Measurements from ENCODE around the gene CYSLTR2. TPM values are rescaled to one million over a fixed set of nuclear protein-coding genes. Genes with fewer than 3 reads are reported as not detected.

The CYSLTR2 gene
- total RNA-seq, 4 donors from 2014 or later, result 0.14 to 0.16 TPM; not detected in 2

DNA sequence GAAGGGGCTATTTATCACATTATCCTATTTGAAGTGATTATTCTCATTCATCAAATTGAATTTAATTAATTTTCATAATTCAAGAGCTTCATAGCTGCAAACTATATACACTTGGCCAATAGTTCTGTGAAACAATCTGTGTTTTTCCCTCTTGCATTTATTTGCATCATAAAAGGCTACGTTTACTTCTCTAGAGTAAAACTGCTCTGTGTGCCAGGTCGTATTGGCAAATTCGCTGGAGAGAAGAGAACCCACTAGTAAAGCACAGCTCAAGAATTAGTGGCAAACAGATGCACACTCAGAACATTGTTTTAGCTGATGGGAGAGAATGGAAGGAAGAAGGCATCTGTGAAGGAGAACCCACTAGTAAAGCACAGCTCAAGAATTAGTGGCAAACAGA is 81.8 kb downstream of the CYSLTR2 start:
- Histone ChIP-seq H3K36me3 (no peaks in the 10 kb centered on the region), H3K4me3 (no peak overlapping the region), H3K27me3 (no peaks in the 10 kb centered on the region), H3K9me3 (no peaks in the 10 kb centered on the region), H3K27ac (no peak overlapping the region), H3K4me1 (no peaks in the 10 kb centered on the region)
- in situ Hi-C loops (cut with MboI; ENCODE audit: low pct_ligation_motif_present in 1 of 4, low pct_unique_long_range_greater_than_20kb in 1 of 4, low sequenced_read_pairs in 3 of 4) (no loop called here), intact Hi-C loops (cut with DNase I; ENCODE audit: low total_unique reads) (no loop called here)
- WGBS, 2 donors (ENCODE audit: low coverage in 1 of 2), result 38 to 47% methylated on average over 3 of the region's 3 CpGs
- TF ChIP-seq POLR2AphosphoS5 (IDR thresholded peaks at IDR 0.05) (no peak), EP300 (IDR thresholded peaks at IDR 0.05; ENCODE audit: low read depth) (no peak), POLR2A (IDR thresholded peaks at IDR 0.05) (no peak)
- TF ChIP-seq, protein P1, sequence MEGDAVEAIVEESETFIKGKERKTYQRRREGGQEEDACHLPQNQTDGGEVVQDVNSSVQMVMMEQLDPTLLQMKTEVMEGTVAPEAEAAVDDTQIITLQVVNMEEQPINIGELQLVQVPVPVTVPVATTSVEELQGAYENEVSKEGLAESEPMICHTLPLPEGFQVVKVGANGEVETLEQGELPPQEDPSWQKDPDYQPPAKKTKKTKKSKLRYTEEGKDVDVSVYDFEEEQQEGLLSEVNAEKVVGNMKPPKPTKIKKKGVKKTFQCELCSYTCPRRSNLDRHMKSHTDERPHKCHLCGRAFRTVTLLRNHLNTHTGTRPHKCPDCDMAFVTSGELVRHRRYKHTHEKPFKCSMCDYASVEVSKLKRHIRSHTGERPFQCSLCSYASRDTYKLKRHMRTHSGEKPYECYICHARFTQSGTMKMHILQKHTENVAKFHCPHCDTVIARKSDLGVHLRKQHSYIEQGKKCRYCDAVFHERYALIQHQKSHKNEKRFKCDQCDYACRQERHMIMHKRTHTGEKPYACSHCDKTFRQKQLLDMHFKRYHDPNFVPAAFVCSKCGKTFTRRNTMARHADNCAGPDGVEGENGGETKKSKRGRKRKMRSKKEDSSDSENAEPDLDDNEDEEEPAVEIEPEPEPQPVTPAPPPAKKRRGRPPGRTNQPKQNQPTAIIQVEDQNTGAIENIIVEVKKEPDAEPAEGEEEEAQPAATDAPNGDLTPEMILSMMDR (IDR thresholded peaks at IDR 0.05), result no peak
- DNase-seq, result no peak

DNA sequence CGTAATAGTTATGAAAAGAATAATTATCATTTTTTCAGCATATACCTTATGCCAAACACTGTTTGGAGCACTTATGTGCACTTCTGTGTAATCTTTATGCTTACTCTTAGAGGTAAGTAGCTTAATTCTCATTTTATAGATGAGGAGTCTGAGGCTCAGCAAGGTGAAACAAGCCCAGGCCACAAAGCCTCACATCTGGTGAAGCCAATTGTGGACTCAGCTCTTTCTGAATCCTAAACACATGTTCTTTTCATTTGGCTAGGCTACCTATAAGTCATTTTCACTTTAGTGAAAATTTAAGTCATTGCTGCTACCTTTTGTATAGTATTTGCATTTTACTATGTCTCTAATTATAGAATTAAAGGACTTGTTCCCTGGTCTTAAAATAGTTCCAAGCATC is 84.0 kb downstream of the CYSLTR2 start:
- no peaks in the 10 kb centered on the region for H3K27me3 ChIP-seq
- H3K36me3 ChIP-seq, result no peaks in the 10 kb centered on the region
- intact Hi-C loops (cut with DNase I; ENCODE audit: low total_unique reads), result no loop called here
- DNase-seq, result no peak
- no peak overlapping the region for H3K4me3 ChIP-seq
- in situ Hi-C loops (cut with MboI; ENCODE audit: low pct_ligation_motif_present in 1 of 4, low pct_unique_long_range_greater_than_20kb in 1 of 4, low sequenced_read_pairs in 3 of 4), result no loop called here
- H3K4me1 ChIP-seq, result peaks cover 0 to 5% (median 0%) of the 10 kb centered on the region in 4 donors
- TF ChIP-seq, protein P1 (IDR thresholded peaks at IDR 0.05), result no peak
- TF ChIP-seq POLR2AphosphoS5 (IDR thresholded peaks at IDR 0.05) (no peak), POLR2A (IDR thresholded peaks at IDR 0.05) (no peak), EP300 (IDR thresholded peaks at IDR 0.05; ENCODE audit: low read depth) (no peak)
- 85 to 94% methylated on average over 1 of the region's 1 CpG for WGBS, 2 donors (ENCODE audit: low coverage in 1 of 2)
- H3K27ac ChIP-seq, result no peak overlapping the region
- no peaks in the 10 kb centered on the region for H3K9me3 ChIP-seq

DNA sequence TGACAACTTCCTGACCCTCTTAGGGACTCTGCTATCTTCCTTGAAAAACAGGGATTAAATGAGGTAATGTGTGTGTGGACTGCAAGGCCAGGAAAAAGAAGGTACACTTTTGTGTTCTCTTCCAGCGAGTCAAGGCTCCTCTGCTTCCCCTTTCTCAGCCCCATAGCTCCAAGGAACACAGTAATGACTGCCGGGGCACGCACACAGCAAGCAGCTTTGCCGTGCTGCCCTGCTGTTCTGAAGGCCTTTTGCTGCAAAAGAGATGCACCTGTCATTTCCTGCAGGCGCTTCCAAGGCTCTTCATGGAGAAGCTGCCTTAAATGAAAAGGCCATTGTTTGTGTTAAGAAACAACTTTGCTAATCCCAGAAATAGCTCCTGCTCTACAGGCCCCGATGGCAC is 84.6 kb downstream of the CYSLTR2 start:
- H3K27me3 ChIP-seq, result no peaks in the 10 kb centered on the region
- peaks cover 0 to 6% (median 0%) of the 10 kb centered on the region in 4 donors for H3K4me1 ChIP-seq
- no peak overlapping the region for H3K27ac ChIP-seq
- intact Hi-C loops (cut with DNase I; ENCODE audit: low total_unique reads) (no loop called here), in situ Hi-C loops (cut with MboI; ENCODE audit: low pct_ligation_motif_present in 1 of 4, low pct_unique_long_range_greater_than_20kb in 1 of 4, low sequenced_read_pairs in 3 of 4) (no loop called here)
- H3K9me3 ChIP-seq, result no peaks in the 10 kb centered on the region
- no peak overlapping the region for H3K4me3 ChIP-seq
- 44% methylated on average over 6 of the region's 6 CpGs; no CpG with 5 or more reads in 1 of the 2 donors for WGBS, 2 donors (ENCODE audit: low coverage in 1 of 2)
- TF ChIP-seq, protein P1 (IDR thresholded peaks at IDR 0.05), result no peak
- TF ChIP-seq POLR2AphosphoS5 (IDR thresholded peaks at IDR 0.05) (no peak), EP300 (IDR thresholded peaks at IDR 0.05; ENCODE audit: low read depth) (no peak), POLR2A (IDR thresholded peaks at IDR 0.05) (no peak)
- DNase-seq, result no peak
- no peaks in the 10 kb centered on the region for H3K36me3 ChIP-seq

DNA sequence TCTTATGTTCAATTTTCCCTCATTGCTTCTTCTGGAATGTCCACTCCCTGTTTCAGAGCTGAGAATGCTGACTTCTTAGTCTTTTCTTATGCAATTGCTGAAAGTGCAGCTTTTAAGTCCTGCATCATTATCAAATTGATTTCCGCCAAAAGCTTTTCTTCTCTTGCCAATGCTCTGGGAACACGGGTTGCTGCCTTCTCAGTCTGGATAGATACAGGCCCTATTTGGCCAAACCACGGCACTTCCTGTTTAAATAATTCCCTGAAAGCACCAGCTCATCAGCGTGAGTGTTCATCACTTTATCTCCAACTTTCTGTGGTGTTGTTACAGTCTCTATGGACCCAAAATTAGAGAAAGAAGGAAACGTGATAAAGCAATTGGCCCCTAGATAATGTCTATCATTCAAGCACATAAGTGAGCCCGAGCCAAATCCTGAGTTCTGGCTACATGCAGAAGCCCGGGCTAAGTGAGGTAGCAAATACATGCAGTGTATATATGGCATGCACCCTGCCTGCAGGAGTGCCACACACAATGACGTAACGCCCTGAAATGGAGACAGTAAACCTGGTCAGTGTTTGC is 85.7 kb downstream of the CYSLTR2 start:
- no peak for DNase-seq
- Histone ChIP-seq H3K4me3 (no peak overlapping the region), H3K27me3 (no peaks in the 10 kb centered on the region), H3K9me3 (no peaks in the 10 kb centered on the region), H3K36me3 (no peaks in the 10 kb centered on the region), H3K4me1 (peaks cover 0 to 6% (median 0%) of the 10 kb centered on the region in 4 donors), H3K27ac (no peak overlapping the region)
- intact Hi-C loops (cut with DNase I; ENCODE audit: low total_unique reads) (no loop called here), in situ Hi-C loops (cut with MboI; ENCODE audit: low pct_ligation_motif_present in 1 of 4, low pct_unique_long_range_greater_than_20kb in 1 of 4, low sequenced_read_pairs in 3 of 4) (no loop called here)
- 65 to 67% methylated on average over 6 to 9 of the region's 9 CpGs for WGBS, 2 donors (ENCODE audit: low coverage in 1 of 2)
- TF ChIP-seq, protein P1 (IDR thresholded peaks at IDR 0.05), result no peak
- TF ChIP-seq EP300 (IDR thresholded peaks at IDR 0.05; ENCODE audit: low read depth) (no peak), POLR2AphosphoS5 (IDR thresholded peaks at IDR 0.05) (no peak), POLR2A (IDR thresholded peaks at IDR 0.05) (no peak)

Data from transverse colon (tissue), 4 donors.